Karpas-422 (cell line): ENCODE measurements around the gene MCC. TPM values are rescaled to one million over a fixed set of nuclear protein-coding genes. Genes with fewer than 3 reads are reported as not detected.

Source experiments
- DNase-seq: peaks from one replicate; pipeline ENCODE4 v3.0.0-alpha.2; 2015
- H2AFZ ChIP-seq: fragments of 200-600 bp; sonication (generic); 2 replicates; pipeline ENCODE4 v1.6.1; 2014; ENCODE audit warnings: antibody characterized with exemption, low read length, mixed read lengths
- H3K27ac ChIP-seq: fragments of 200-600 bp; sonication (generic); 2 replicates; pipeline ENCODE4 v1.5.1; 2014; ENCODE audit warnings: mild to moderate bottlenecking, low read length, moderate library complexity
- H3K27me3 ChIP-seq: fragments of 200-600 bp; sonication (generic); 2 replicates; pipeline ENCODE4 v1.6.1; 2014; ENCODE audit warnings: low read length, mixed read lengths
- H3K36me3 ChIP-seq: fragments of 200-600 bp; sonication (generic); 2 replicates; pipeline ENCODE4 v1.6.1; 2014; ENCODE audit warnings: low read length, mixed read lengths; ENCODE audit not compliant: insufficient read depth
- H3K4me1 ChIP-seq: fragments of 200-600 bp; sonication (generic); 2 replicates; pipeline ENCODE4 v1.6.1; 2014; ENCODE audit warnings: mild to moderate bottlenecking, low read length, mixed read lengths
- H3K4me2 ChIP-seq: fragments of 200-600 bp; sonication (generic); 2 replicates; pipeline ENCODE4 v1.6.1; 2014; ENCODE audit warnings: low read length, low read depth, mild to moderate bottlenecking; ENCODE audit not compliant: poor library complexity, severe bottlenecking
- H3K4me3 ChIP-seq: fragments of 200-600 bp; sonication (generic); 2 replicates; pipeline ENCODE4 v1.5.1; 2014; ENCODE audit warnings: mild to moderate bottlenecking, antibody characterized with exemption, low read length, mixed read lengths
- H3K79me2 ChIP-seq: fragments of 200-600 bp; sonication (generic); 2 replicates; pipeline ENCODE4 v1.6.1; 2014; ENCODE audit warnings: mild to moderate bottlenecking, low read length, mixed read lengths
- H3K9ac ChIP-seq: fragments of 200-600 bp; sonication (generic); 2 replicates; pipeline ENCODE4 v1.6.0; 2014; ENCODE audit warnings: low read length
- H3K9me2 ChIP-seq: fragments of 200-600 bp; sonication (generic), shearing (Covaris generic); replicated peaks from 2 replicates; pipeline ENCODE4 v1.6.0; 2014; ENCODE audit warnings: mild to moderate bottlenecking, low read length, moderate library complexity; ENCODE audit not compliant: insufficient read depth
- H3K9me3 ChIP-seq: fragments of 300-700, 200-600 bp; sonication (generic); 2 replicates; pipeline ENCODE4 v1.6.1; 2014; ENCODE audit warnings: low read length, mixed read lengths
- H4K20me1 ChIP-seq: fragments of 200-600 bp; sonication (generic); 2 replicates; pipeline ENCODE4 v1.6.1; 2014; ENCODE audit warnings: mild to moderate bottlenecking, antibody characterized with exemption, low read length, low read depth; ENCODE audit not compliant: insufficient read depth
- total RNA-seq: library from RNA; depleted of rRNA; stranded (reverse); fragments of >200 nt; shearing (Covaris generic); gene quantifications from 2 replicates; pipeline ENCODE4 v1.2.3, GENCODE V29; 2014; ENCODE audit warnings: low replicate concordance

The MCC gene
- total RNA-seq, 1 experiment from 2014 or later = 5.5 TPM

DNA sequence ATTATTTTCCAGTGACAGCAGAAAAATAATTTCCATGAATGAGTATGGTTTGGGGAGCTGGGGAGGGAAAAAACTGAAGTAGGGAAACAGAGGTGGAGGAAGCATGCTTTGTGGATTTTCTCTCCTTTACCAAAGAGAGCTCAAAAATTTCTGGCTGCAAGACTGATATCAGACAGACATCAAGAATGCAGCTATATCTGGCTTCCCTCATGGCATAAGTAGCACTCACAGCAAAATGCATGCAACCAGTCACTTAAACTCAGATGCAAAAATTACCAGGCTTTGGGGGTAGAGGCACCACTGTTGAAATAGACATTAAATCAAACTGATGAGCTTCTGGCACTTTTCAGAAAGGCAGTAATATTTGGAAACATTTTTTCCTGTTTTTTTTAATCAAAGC, 250.4 kb downstream of the MCC start:
- Histone ChIP-seq H3K4me2 (no peak overlapping the region), H3K27me3 (no peaks in the 10 kb centered on the region), H3K4me3 (no peak overlapping the region), H4K20me1 (no peaks in the 10 kb centered on the region), H3K27ac (no peak overlapping the region), H3K9me3 (no peaks in the 10 kb centered on the region), H3K9me2 (no peaks in the 10 kb centered on the region), H3K36me3 (no peaks in the 10 kb centered on the region), H3K79me2 (no peaks in the 10 kb centered on the region), H3K4me1 (no peaks in the 10 kb centered on the region), H2AFZ (no peak overlapping the region), H3K9ac (no peak overlapping the region)
- no peak for DNase-seq

GRCh38 chr5:113236536-113237288, 251.5 kb downstream of the MCC start:
- Histone ChIP-seq H3K79me2 (no peaks in the 10 kb centered on the region), H3K27me3 (no peaks in the 10 kb centered on the region), H3K4me3 (no peak overlapping the region), H3K27ac (no peak overlapping the region), H3K4me1 (no peaks in the 10 kb centered on the region), H3K4me2 (no peak overlapping the region), H3K9ac (no peak overlapping the region), H2AFZ (no peak overlapping the region), H3K9me2 (no peaks in the 10 kb centered on the region), H4K20me1 (no peaks in the 10 kb centered on the region), H3K9me3 (no peaks in the 10 kb centered on the region), H3K36me3 (no peaks in the 10 kb centered on the region)
- DNase-seq = no peak

DNA sequence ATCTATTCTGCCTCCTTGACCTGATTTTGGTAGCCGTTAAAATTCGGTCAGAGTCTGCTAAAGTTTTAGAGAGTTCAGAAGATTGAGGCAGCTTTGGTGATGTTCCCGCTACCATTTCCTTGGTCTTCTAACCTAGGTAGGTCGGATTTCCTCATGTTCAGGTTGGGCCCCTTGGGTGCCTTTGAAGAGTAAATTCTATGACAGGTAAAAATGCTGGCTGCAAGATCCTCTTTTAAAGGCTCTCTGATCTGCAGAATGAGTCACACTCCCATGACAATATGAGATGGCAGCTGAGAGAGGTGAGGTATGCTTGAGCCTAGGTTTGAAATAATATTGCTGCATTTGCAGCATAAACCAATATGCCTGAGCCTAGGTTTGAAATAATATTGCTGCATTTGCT, 252.4 kb downstream of the MCC start:
- DNase-seq = no peak
- H2AFZ ChIP-seq = no peak overlapping the region
- no peaks in the 10 kb centered on the region for H3K4me1 ChIP-seq
- H3K9me2 ChIP-seq = no peaks in the 10 kb centered on the region
- H3K36me3 ChIP-seq = no peaks in the 10 kb centered on the region
- H3K9me3 ChIP-seq = no peaks in the 10 kb centered on the region
- H3K9ac ChIP-seq = no peak overlapping the region
- no peaks in the 10 kb centered on the region for H4K20me1 ChIP-seq
- no peaks in the 10 kb centered on the region for H3K79me2 ChIP-seq
- no peak overlapping the region for H3K4me2 ChIP-seq
- no peaks in the 10 kb centered on the region for H3K27me3 ChIP-seq
- H3K27ac ChIP-seq = no peak overlapping the region
- H3K4me3 ChIP-seq = no peak overlapping the region

- Histone ChIP-seq H3K27ac (no peak overlapping the region), H3K79me2 (no peaks in the 10 kb centered on the region), H3K36me3 (no peaks in the 10 kb centered on the region), H4K20me1 (no peaks in the 10 kb centered on the region), H3K4me1 (no peaks in the 10 kb centered on the region), H3K9ac (no peak overlapping the region), H3K27me3 (no peaks in the 10 kb centered on the region), H3K4me2 (no peak overlapping the region), H3K9me3 (no peaks in the 10 kb centered on the region), H3K4me3 (no peak overlapping the region), H3K9me2 (no peaks in the 10 kb centered on the region), H2AFZ (no peak overlapping the region)
- no peak for DNase-seq
Observed at GRCh38 chr5:113234546-113234945, 253.7 kb downstream of the MCC start.

DNA sequence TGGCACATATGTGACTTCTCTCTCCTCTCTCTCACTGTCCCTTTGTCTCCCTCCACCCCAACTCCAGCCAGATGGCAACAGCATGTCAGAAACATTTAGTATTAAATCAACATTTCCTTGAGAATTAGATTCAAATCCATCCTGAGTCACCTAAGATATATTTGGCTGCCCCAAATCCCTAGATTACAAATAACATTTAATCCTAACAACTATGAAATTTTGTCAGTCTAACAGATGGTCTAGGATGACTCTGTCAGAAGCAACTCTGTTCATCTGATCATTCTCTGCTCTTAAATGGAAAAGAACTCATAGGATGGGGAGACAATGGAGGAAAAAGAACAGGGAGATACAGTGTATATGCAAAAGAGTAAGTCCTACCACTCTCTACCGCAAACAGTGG, 254.6 kb downstream of the MCC start:
- DNase-seq = no peak
- H3K4me1 ChIP-seq = no peaks in the 10 kb centered on the region

GRCh38 chr5:113232667-113233066, 255.6 kb downstream of the MCC start:
- H4K20me1 ChIP-seq = no peaks in the 10 kb centered on the region
- no peak overlapping the region for H3K27ac ChIP-seq
- H3K4me3 ChIP-seq = no peak overlapping the region
- no peaks in the 10 kb centered on the region for H3K9me3 ChIP-seq
- H3K9ac ChIP-seq = no peak overlapping the region
- H3K4me1 ChIP-seq = no peaks in the 10 kb centered on the region
- no peaks in the 10 kb centered on the region for H3K27me3 ChIP-seq
- no peak overlapping the region for H2AFZ ChIP-seq
- no peaks in the 10 kb centered on the region for H3K79me2 ChIP-seq
- H3K4me2 ChIP-seq = no peak overlapping the region
- H3K36me3 ChIP-seq = no peaks in the 10 kb centered on the region
- no peak for DNase-seq
- no peaks in the 10 kb centered on the region for H3K9me2 ChIP-seq

More for the DNA sequence above, 254.6 kb downstream of the MCC start:
- H3K4me2 ChIP-seq = no peak overlapping the region
- H3K9me2 ChIP-seq = no peaks in the 10 kb centered on the region
- H3K27me3 ChIP-seq = no peaks in the 10 kb centered on the region
- H3K9ac ChIP-seq = no peak overlapping the region
- no peak overlapping the region for H3K27ac ChIP-seq
- no peak overlapping the region for H2AFZ ChIP-seq
- no peaks in the 10 kb centered on the region for H3K79me2 ChIP-seq
- H3K36me3 ChIP-seq = no peaks in the 10 kb centered on the region
- H3K9me3 ChIP-seq = no peaks in the 10 kb centered on the region
- no peaks in the 10 kb centered on the region for H4K20me1 ChIP-seq
- H3K4me3 ChIP-seq = no peak overlapping the region

GRCh38 chr5:113232221-113232620, 256.0 kb downstream of the MCC start:
- Histone ChIP-seq H3K4me2 (no peak overlapping the region), H3K27ac (no peak overlapping the region), H3K4me3 (no peak overlapping the region), H3K36me3 (no peaks in the 10 kb centered on the region), H3K9me3 (no peaks in the 10 kb centered on the region), H2AFZ (no peak overlapping the region), H4K20me1 (no peaks in the 10 kb centered on the region), H3K9me2 (no peaks in the 10 kb centered on the region), H3K9ac (no peak overlapping the region), H3K79me2 (no peaks in the 10 kb centered on the region), H3K4me1 (no peaks in the 10 kb centered on the region), H3K27me3 (no peaks in the 10 kb centered on the region)
- no peak for DNase-seq

DNA sequence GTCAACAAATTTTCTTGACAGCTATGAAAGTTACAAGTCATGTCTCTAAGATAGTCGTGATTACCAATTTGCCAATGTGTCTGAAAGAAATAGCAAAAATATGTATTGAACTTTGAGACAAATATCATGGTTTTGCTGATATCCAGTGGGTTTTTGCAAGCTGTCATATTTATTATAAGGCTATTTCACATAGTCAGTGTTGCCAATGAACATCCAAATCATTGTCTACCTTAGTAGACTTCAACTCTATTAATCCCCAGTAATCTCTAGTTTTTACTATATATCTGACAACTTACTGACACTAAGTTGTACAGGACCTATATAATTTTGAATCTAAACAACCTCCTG, 256.6 kb downstream of the MCC start:
- DNase-seq = no peak
- no peak overlapping the region for H3K4me2 ChIP-seq

More for the DNA sequence above, 256.6 kb downstream of the MCC start:
- Histone ChIP-seq H3K79me2 (no peaks in the 10 kb centered on the region), H3K27ac (no peak overlapping the region), H3K4me3 (no peak overlapping the region), H3K9me3 (no peaks in the 10 kb centered on the region), H2AFZ (no peak overlapping the region), H4K20me1 (no peaks in the 10 kb centered on the region), H3K36me3 (no peaks in the 10 kb centered on the region), H3K27me3 (no peaks in the 10 kb centered on the region), H3K9me2 (no peaks in the 10 kb centered on the region), H3K4me1 (no peaks in the 10 kb centered on the region), H3K9ac (no peak overlapping the region)
